Superior temporal gyrus (tissue), 1 donor: ENCODE results near the gene ILKAP.

Source experiments
- DNase-seq: peaks from one replicate; pipeline ENCODE4 v3.0.0-alpha.2; 2016; ENCODE audit errors: extremely low spot score

Gene ILKAP

DNA sequence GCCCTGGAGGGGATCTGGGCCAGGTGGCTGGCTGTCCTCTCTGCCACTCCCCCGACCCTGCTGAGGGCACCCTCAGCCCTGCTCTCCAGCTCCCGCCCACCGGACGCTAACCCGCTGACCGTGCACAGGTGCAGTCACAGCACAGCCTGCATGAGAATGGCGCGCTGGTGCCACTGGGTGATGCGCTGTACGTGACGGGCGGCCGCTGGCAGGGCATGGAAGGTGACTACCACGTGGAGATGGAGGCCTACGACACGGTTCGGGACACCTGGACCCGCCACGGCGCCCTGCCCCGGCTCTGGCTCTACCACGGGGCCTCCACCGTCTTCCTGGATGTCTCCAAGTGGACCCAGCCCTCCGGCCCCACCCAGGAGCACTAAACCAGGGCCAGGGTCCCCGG, 52.8 kb downstream of the ILKAP start:
- DNase-seq, result no peak

- DNase-seq, result no peak
These were observed 53.5 kb downstream of the ILKAP start for GRCh38 chr2:238149841-238150572.

DNA sequence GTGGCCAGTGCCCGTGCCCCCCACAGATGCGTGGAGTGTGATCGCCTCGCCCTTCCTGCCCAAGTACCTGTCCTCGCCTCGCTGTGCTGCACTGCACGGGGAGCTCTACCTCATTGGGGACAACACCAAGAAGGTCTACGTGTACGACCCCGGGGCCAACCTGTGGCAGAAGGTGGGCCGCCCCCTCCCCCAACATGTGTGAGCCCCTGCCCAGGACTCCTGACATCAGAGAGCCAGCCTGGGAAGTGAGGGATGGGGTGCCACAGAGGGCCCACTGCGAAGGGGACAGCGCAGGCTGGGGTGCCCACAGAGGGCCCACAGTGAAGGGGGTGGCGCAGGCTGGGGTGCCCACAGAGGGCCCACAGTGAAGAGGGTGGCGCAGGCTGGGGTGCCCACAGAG, 54.5 kb downstream of the ILKAP start:
- no peak for DNase-seq

DNA sequence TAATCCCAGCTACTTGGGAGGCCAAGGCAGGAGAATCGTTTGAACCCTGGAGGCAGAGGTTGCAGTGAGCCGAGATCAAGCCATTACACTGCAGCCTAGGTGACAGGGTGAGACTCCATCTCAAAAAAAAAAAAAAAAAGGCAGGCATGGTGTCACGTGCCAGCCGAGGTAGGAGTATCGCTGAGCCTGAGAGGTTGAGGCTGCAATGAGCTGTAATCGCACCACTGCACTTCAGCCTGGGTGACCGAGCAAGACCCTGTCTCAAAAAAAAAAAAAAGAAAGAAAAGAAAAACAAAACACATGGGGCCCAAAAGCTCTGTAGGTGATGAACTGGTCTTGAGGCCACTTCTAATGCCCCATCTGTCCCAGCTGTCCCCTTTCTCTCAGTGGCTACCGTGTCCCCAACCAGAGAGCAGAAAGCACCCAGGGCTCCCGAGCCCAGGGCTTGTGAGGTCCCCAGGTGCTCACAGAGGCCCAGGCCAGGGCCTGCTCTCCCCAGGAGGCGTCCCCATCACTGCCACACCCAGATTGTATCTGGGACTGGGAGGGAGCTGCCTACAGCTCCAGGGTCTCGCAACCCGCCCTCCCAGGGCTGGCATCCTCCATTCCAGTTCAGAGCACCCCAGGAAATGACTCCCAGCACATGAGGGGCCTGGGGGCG, 56.5 kb downstream of the ILKAP start:
- DNase-seq, result no peak

GRCh38 chr2:238145851-238146250, 57.6 kb downstream of the ILKAP start:
- no peak for DNase-seq

DNA sequence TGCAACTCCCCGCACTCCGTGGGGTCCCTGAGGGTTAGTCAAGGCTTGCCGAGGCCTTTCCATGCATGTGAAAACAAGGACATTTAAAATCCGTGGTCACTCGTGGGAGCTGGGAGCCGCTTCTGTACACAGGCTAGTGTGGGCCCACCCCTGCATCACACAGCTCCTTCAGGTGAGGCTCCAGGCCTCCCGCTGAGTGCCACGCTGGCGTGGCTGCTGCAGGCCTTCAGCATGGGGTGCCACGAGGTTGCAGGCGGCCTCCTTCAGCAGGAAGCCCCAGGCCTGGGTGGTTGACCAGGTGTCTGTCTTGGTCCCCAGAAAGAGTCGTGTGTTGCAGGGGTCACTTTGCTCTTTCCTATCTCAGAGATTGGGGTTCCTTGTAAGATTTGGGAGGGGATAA, 58.4 kb downstream of the ILKAP start:
- DNase-seq, result no peak

DNA sequence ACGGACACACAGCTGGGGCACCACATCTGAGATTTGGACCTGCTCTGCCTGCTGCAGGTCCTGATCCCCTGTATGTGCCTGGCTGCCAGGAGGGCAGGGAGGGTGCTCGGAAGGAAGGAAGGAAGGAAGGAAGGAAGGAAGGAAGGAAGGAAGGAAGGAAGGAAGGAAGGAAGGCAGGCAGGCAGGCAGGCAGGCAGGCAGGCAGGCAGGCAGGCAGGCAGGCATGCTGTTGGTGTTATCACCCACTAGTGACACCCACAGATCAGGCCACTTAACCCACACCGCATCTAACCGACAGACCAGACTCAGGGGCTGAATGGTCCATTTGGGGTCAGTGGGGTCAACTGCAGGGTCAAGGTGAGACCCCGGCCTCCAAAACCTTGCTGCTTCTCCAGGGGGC, 59.2 kb downstream of the ILKAP start:
- DNase-seq, result no peak

DNA sequence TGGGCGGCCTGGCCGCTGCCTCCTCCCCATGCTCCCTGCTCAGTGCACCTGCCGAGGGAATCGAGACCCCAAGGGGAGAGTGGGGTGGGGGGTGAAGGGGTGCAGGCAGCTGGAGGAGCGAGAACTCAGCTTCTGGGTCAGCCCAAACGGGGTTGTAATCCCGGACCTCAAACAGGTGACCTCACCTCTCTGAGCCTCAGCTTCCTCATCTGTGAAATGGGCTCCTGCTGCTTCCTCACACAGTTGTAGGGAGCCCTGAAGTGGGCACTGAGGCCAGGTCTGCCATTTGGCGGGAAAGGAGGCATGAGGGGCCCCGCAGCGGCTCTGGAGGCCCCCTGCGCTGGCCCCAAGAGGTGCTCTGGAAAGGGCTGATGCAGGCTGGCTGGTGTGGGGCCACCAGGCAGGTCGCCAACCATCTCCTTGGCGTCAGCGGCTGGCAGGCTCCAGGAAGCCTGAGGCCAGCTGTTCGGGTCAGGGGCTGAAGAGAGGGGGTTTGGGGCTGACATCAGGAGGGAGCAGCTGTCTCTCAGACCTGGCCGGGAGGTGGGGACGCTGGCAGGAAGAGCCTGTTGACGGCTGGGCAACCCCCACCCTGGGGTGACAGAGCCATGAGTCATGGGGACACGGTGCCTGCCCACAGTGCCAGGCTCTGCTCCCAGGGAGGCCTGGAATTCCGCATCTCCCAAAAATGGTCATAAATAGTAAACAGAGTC, 60.1 kb downstream of the ILKAP start:
- no peak for DNase-seq

GRCh38 chr2:238142382-238143205, 60.9 kb downstream of the ILKAP start:
- DNase-seq, result no peak

- no peak for DNase-seq
These were observed 61.8 kb downstream of the ILKAP start for GRCh38 chr2:238141541-238142318.

DNA sequence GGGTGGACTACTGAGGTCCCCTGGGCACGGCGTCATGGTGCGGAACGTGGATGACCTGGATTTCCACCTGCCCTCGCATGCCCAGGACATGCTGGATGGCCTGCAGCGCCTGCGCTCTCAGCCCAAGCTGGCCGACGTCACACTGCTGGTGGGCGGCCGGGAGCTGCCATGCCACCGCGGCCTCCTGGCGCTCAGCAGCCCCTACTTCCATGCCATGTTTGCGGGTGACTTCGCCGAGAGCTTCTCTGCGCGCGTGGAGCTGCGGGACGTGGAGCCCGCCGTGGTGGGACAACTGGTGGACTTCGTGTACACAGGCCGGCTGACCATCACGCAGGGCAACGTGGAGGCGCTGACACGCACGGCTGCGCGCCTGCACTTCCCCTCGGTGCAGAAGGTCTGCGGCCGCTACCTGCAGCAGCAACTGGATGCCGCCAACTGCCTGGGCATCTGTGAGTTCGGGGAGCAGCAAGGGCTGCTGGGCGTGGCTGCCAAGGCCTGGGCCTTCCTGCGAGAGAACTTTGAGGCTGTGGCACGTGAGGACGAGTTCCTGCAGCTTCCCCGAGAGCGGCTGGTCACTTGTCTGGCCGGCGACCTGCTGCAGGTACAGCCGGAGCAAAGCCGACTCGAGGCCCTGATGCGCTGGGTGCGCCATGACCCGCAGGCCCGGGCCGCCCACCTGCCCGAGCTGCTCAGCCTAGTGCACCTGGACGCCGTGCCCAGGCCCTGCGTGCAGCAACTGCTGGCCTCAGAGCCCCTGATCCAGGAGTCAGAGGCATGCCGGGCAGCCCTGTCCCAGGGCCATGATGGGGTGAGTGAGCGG, 62.6 kb downstream of the ILKAP start:
- DNase-seq, result no peak

- no peak for DNase-seq
These were observed 63.5 kb downstream of the ILKAP start for GRCh38 chr2:238140040-238140439.

- no peak for DNase-seq
These were observed 64.1 kb downstream of the ILKAP start for GRCh38 chr2:238139196-238140039.

DNA sequence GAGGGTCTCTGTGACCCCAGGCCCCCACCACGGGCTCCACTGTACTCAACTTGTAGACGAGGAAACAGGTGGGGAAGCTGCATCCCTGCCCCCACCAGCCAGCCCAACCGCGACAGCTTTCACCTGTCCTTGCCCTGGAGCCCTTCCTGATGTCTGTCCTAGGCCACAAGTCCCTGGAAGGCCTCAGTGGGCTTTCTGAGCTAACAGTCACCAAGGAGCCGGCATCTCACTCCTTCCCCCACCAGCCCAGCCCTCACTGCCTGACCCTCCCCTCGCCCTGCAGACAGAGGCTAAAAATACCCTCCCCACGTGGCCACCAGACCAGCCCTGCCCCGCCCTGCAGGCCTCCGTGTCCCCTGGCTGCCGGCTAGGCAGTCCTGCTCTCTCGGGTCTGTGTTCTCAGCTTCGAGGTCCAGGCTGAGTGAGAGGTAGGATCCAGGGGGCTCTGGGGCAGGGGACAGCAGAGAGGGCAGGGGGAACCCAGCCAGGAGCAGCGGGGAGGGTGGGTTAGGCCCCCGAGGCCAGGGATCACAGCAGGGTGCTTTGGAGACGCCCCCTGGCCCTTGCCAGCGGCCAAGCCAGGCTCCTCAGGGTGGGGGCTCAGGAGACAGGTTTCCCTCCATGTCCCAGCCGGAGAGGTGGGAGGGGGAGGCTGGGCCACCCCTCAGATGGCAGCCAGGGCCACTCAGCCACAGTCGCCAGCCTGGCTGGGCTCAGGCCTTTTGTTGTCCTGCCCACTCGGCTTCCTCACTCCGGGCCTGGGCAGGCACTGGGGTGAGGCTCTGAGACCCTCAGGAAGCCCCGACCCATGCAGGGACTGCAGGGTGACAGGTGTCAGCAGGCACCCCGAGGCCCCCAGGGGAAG, 64.9 kb downstream of the ILKAP start, which contains the start of gene KLHL30:
TSS of gene KLHL30 (plus strand) at position 338 of the 865 bp plus-strand sequence. CDS start 2,087 bp downstream, outside the sequence.
- DNase-seq, result no peak

DNA sequence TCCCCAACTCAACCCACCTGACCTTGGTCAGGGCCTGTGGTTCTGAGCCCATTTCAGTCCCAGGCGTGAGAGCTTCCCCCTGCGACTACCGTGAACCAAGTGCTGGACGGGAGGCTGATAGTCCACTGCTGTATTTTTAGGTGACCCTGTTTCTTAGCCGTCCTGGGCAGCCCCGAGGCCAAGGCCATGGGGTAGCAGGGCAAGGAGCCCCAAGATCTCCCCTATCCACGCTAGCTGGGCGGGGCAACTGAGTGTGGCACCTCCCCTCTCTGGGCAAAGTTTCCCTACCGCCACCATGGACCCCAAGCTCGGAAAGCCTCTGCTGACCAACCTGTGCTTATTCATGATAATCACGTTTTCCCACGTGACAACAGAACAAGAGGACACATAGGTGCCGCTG, 65.6 kb downstream of the ILKAP start:
- DNase-seq, result no peak

DNA sequence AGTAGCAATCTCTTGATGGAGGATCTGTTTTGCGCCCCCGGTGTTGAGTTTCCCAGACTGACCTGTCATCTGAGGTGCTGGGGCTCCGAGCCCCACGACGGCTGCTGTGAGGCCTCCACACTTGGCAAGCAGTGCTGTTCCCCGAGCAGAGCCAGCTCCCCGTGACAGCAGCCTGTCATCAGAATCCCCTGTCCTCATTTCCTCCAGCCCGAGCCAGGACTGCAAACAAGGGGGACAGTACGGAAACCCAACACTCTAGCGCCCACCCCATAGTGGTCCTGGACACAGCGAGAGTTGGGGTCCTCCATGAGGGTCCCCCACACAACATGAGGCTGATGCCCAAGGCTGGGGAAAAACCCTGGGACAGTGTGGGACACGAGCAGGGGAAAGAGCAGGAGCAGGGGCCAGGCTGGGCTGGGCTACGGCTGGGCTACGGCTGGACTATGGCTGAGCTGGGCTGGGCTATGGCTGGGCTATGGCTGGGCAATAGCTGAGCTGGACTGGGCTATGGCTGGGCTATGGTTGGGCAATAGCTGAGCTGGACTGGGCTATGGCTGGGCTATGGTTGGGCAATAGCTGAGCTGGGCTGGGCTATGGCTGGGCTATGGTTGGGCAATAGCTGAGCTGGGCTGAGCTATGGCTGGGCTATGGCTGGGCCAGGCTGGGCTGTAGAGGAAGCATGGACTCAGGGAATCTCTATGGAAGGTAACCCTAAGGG, 66.5 kb downstream of the ILKAP start:
- no peak for DNase-seq

DNA sequence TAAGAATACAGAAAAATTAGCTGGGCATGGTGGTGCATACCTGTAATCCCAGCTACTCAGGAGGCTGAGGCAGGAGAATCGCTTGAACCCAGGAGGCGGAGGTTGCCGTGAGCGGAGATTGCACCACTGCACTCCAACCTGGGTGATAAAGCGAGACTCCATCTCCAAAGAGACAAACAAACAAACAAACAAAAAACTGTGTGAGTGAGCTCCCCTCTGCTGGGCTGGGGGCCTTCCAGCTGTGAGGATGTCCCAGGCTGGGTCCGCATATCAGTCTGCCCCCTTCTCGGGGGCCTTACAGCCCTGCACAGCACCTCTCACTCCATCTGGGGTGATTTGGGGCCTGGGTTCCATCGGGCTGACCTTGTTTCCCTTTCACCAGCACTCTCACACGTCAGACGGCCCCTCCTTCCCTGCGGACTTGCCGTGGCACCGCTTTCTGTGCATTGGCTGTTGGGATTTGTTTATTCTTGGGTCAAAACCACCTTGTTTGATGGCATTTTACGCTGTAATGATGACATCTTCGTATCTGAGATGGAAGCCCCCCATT, 67.8 kb downstream of the ILKAP start:
- DNase-seq, result no peak
